NCI-H2107 (cell line): ENCODE measurements around the gene CMYA5.
"Not testable (repeated sequence)": the region's sequence is repeated elsewhere in the genome, so short reads cannot be mapped to it uniquely, and the experiment has no call there.

ENCODE experiments used
- DNase-seq: peaks from one replicate; lab custom pipeline; 2025; lab: John Stamatoyannopoulos, UW

The CMYA5 gene

GRCh38 chr5:79746642-79747569 is 57.3 kb downstream of the CMYA5 start:
- DNase-seq = no peak

GRCh38 chr5:79750611-79751510 is 61.2 kb downstream of the CMYA5 start:
- no peak for DNase-seq

GRCh38 chr5:79753092-79753491 is 63.5 kb downstream of the CMYA5 start:
- no peak for DNase-seq

DNA sequence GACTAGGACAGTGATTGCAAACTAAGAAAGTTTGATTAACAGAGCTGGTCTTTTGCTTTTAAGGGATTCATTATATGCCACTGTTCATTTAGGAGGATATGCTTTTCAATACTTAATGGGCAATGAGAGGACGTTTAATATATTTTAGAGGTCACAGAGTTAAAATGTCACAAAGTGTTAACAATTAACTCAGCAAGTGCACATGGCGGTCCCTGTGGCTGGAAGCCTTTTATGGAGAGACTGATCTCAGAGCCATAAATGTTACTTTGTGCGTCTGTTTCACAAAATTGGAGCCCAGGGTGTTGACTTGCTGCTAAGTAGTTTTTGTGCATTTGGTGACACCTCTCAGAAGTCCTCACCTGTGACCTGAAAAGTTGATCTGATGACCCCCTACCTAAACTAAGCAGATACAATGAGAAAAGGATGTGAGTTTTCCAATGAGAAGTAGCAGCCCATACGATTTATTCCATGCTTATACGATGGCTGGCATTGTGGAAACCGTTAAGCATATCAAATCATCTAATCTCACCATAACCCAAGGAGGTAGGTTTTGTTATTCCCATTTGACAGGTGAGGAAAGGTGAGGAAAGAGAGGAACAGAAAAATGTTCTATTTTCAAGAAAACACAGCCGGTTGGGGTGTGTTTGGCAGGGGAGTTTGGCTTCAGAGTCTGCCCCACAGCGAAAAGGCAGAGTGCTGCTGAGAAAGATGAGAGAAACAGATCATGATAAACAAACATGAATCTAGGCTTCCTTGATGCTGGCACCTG is 64.4 kb downstream of the CMYA5 start:
- no peak for DNase-seq

GRCh38 chr5:79754865-79755555 is 65.4 kb downstream of the CMYA5 start:
- DNase-seq = no peak

- no peak for DNase-seq
Measured at GRCh38 chr5:79756076-79756475, 66.4 kb downstream of the CMYA5 start.

- no peak for DNase-seq
Measured at GRCh38 chr5:79759436-79759835, 69.8 kb downstream of the CMYA5 start.

GRCh38 chr5:79759848-79760247 is 70.2 kb downstream of the CMYA5 start:
- DNase-seq = no peak

- DNase-seq = no peak
Measured at GRCh38 chr5:79762929-79763328, 73.3 kb downstream of the CMYA5 start.

DNA sequence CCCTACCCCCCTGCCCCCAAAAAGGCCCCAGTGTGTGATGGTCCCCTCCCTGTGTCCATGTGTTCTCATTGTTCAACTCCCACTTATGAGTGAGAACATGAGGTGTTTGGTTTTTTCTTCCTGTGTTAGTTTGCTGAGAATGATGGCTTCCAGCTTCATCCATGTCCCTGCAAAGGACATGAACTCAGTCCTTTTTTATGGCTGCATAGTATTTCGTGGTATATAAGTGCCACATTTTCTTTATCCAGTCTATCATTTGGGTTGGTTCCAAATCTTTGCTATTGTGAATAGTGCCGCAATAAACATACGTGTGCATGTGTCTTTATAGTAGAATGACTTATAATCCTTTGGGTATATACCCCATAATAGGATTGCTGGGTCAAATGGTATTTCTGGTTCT is 74.5 kb downstream of the CMYA5 start:
- DNase-seq = not testable (repeated sequence)

DNA sequence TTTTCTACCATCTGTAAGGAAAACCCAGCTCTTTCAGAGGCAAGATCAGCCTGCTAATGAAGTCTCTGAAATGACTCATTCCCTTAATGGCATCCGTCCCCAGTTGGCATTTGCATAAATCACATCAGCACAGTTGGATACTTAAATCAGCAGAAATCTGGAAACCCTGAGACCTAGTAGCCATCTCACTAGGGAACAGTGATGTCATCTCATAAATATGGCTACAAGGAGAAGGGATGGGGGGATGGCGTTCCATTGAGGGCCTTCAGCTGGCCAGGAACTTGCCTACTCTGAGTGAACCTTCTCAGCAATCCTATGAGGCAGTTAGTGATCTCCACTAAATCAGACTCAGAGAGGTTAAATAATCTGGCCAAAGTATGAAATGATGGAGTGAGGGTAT is 81.8 kb downstream of the CMYA5 start:
- DNase-seq = no peak

DNA sequence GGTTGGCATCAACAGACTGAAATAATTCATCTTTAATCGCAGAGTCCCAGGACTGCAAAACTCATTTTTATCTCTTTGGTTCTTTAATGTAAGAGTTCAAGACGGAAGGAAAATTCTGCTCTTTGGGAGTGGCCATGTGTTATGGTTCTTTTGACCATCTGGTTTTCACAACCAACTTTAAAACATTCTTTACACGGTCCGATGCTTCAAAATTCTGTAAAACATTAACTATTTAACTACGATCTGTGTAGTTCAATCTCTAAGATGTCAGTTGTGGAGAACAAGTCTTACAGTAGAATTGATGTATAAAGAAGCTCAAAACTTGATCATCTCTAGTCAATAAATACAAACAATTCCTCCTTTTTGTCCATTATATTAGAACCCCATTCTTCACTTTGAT is 83.0 kb downstream of the CMYA5 start:
- no peak for DNase-seq

DNA sequence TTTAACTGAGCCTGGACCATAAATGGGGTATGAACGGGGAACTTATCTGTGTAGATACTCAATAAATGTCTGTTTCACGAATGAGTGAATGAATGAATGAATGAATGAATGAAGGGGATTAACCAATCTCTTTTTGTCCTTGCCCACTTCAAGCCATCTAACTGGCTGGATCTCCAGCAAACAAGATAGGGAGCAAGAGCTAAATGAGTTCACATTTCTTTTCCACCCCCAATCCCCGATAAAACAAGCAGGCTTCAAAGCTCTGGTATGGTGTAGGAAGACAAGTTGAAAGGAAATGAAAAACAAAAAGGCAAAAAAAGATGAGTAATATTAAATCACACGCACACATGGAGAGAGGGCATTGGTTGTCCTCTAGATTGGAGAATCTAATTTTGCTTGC is 84.0 kb downstream of the CMYA5 start:
- no peak for DNase-seq

DNA sequence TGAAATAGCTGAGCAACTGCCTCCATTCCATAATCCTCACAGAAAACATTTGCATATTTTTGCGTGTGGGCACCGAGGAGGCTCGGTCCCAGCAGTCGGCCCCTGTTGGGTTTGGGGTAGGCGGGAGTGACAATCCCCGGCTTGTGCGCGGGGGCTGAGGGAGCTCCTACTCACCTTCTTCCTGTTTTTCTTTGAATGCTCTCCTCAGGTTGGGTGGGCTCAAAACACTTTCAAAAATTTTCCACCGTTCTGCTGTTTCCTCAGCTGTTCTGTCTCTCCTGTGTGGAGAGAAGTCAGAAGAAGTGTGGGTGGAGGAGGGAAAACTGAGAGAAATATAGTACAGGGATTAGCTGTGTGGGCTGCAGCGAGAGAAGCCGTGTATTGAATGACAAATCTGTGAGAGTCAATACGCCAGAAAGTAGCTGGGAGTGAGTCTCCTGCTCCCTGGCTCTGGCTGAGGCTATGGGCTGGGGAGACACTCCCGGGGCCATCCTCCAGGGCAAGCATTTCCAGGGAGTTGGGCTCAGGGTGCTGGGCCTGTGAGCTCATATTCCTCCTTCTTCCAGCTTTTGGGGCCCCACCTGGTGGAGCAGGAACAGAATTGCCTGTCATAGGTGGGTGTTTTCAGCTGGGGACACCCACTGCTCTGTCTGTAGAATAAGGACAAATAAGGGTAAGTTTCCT is 84.7 kb downstream of the CMYA5 start:
- no peak for DNase-seq

GRCh38 chr5:79774855-79775237 is 85.2 kb downstream of the CMYA5 start:
- DNase-seq = no peak

DNA sequence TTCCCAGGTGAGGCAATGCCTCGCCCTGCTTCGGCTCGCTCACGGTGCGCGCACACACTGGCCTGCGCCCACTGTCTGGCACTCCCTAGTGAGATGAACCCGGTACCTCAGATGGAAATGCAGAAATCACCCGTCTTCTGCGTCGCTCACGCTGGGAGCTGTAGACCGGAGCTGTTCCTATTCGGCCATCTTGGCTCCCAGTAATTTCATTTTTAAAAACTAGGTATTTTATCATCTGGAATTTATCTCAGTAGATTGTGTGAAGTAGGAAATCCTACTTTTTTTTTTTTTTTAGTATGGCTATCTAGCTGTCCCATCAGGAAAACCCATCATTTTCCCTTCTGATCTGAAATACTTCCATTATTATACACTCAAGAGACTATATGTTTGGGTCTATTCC is 95.1 kb downstream of the CMYA5 start:
- DNase-seq = not testable (repeated sequence)

- DNase-seq = no peak
Measured at GRCh38 chr5:79785983-79786382, 96.3 kb downstream of the CMYA5 start.

DNA sequence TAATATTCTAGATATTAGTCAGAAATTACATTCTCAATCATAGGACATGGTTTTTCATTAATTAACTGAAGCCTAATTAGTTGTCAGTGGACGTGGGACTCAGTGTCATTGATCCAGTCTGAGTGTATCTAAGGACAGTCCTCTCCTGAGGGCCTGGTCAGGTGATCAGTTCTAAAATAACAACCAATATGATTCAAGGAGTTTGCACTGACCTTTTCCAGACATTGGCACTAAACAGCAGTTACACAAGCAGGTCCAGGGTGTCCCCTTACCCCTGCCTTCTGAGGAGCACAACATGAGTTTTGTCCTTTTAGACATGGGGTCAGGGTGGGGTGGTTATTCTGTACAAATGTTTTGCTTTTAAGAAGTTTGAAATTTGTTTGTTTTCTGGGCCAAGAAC is 97.8 kb downstream of the CMYA5 start:
- no peak for DNase-seq

DNA sequence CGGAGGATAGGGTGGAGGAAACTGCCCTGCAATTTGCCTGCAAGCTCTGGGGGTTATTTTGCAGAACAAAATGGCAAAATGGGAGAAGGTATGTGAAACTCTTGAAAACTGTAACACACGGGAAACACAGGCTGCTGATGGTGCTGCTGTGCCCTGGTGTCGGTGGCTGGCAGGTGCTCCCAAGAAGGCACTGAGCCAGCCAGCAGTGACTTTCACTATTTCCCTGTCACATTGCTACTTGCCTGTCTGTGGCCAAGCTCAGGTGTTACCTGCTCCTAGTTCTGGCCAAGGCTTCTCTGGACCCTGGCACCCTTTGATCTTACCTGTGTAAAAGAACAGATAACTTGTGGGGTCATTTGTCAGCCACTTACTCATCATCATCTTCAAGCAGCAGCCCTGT is 102.2 kb downstream of the CMYA5 start:
- no peak for DNase-seq

DNA sequence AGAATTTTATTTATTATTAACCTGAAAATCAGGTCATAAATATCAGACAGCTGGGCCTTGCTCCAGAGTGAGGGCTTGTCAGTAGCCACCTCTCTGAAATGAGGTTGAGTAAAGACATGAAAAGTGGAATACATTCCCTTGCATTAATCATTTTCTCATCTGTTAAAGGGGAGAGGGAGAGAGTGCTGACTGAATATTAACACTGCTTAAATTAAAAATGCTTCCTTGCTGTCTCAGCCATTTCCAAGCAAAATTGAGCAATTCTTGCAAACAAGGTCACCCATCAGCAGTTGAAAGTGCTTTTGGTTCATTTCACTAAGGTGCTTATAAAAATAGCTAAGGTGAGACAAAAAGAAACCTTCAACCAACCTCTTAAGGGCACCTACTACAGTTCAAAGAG is 102.8 kb downstream of the CMYA5 start:
- DNase-seq = no peak

- no peak for DNase-seq
Measured at GRCh38 chr5:79793304-79793703, 103.7 kb downstream of the CMYA5 start.
